Activated CD8-positive, alpha-beta memory T cell treated with anti-CD3 and anti-CD28 coated beads, Interleukin-2, amount 50 U/mL, for 48 hours (primary cell): ENCODE results near the gene TAF6L.
"Not testable (repeated sequence)": the region's sequence is repeated elsewhere in the genome, so short reads cannot be mapped to it uniquely, and the experiment has no call there.

Source experiments
- DNase-seq: peaks from one replicate; pipeline ENCODE4 v3.0.0-alpha.2; 2020

Gene TAF6L

GRCh38 chr11:62805961-62806441 lies 34.8 kb downstream of the TAF6L start:
- DNase-seq: peak; percentile 66

- no peak for DNase-seq
Measured at GRCh38 chr11:62806611-62807121, 35.5 kb downstream of the TAF6L start.

GRCh38 chr11:62810748-62811147 lies 39.6 kb downstream of the TAF6L start:
- no peak for DNase-seq

- DNase-seq: no peak
Measured at GRCh38 chr11:62811659-62812058, 40.5 kb downstream of the TAF6L start.

GRCh38 chr11:62816557-62816956 lies 45.4 kb downstream of the TAF6L start:
- DNase-seq: no peak

GRCh38 chr11:62817129-62817528 lies 45.9 kb downstream of the TAF6L start:
- DNase-seq: no peak

GRCh38 chr11:62823677-62824076 lies 52.5 kb downstream of the TAF6L start:
- no peak for DNase-seq

- not testable (repeated sequence) for DNase-seq
Measured at GRCh38 chr11:62828130-62828529, 56.9 kb downstream of the TAF6L start.

- no peak for DNase-seq
Measured at GRCh38 chr11:62830904-62831519, 59.8 kb downstream of the TAF6L start.

- peak; percentile 99 for DNase-seq
Measured at GRCh38 chr11:62831520-62832335, 60.5 kb downstream of the TAF6L start, which contains the start of gene STX5. TSS of gene STX5 (minus strand) at chr11:62832051. CDS start at chr11:62831243, 808 bp downstream.

- DNase-seq: no peak
Measured at GRCh38 chr11:62832336-62833234, 61.4 kb downstream of the TAF6L start, which contains the start of gene TEX54. TSS of gene TEX54 (minus strand) at chr11:62832841.

GRCh38 chr11:62835336-62835735 lies 64.1 kb downstream of the TAF6L start:
- no peak for DNase-seq
